H9 (cell line): Measurements from ENCODE around the gene PRSS50. TPM values are rescaled to one million over a fixed set of nuclear protein-coding genes. Genes with fewer than 3 reads are reported as not detected.
A peak's percentile ranks its signal among the peaks of the same experiment; 100 is the strongest.
"Not testable (repeated sequence)": the region's sequence is repeated elsewhere in the genome, so short reads cannot be mapped to it uniquely, and the experiment has no call there.

ENCODE experiments used
- DNase-seq: peaks from one replicate; pipeline ENCODE4 v3.0.0-alpha.2; 2017
- H2AFZ ChIP-seq: one replicate; pipeline ENCODE4 v1.6.1; 2013; ENCODE audit warnings: mild to moderate bottlenecking, low read length, control low read depth, moderate library complexity
- H2AK5ac ChIP-seq: 2 replicates; pipeline ENCODE4 v1.6.1; 2013; ENCODE audit warnings: low read length, control low read depth, mixed read lengths; ENCODE audit not compliant: insufficient read length
- H2BK120ac ChIP-seq: one replicate; pipeline ENCODE4 v1.6.1; 2013; ENCODE audit warnings: low read depth, mild to moderate bottlenecking, low read length, control low read depth, inconsistent platforms; ENCODE audit not compliant: poor library complexity, severe bottlenecking
- H2BK12ac ChIP-seq: 2 replicates; pipeline ENCODE4 v1.6.1; 2013; ENCODE audit warnings: low read length, control low read depth, mixed read lengths, low read depth; ENCODE audit not compliant: insufficient read length
- H2BK15ac ChIP-seq: 2 replicates; pipeline ENCODE4 v1.6.1; 2013; ENCODE audit warnings: low read depth, low read length, control low read depth
- H2BK20ac ChIP-seq: one replicate; pipeline ENCODE4 v1.6.1; 2013; ENCODE audit warnings: low read depth, mild to moderate bottlenecking, low read length, control low read depth, inconsistent platforms; ENCODE audit not compliant: poor library complexity, severe bottlenecking
- H2BK5ac ChIP-seq: 2 replicates; pipeline ENCODE4 v1.6.1; 2013; ENCODE audit warnings: low read length, control low read depth, mixed read lengths; ENCODE audit not compliant: insufficient read length
- H3K14ac ChIP-seq: 2 replicates; pipeline ENCODE4 v1.6.1; 2013; ENCODE audit warnings: low read length, control low read depth; ENCODE audit not compliant: insufficient read depth
- H3K18ac ChIP-seq: 2 replicates; pipeline ENCODE4 v1.6.1; 2013; ENCODE audit warnings: low read depth, mild to moderate bottlenecking, mixed read lengths, low read length, control low read depth; ENCODE audit not compliant: insufficient read length
- H3K23ac ChIP-seq: 2 replicates; pipeline ENCODE4 v1.6.1; 2013; ENCODE audit warnings: low read length, control low read depth, mixed read lengths, low read depth; ENCODE audit not compliant: insufficient read length
- H3K23me2 ChIP-seq: 2 replicates; pipeline ENCODE4 v1.6.1; 2013; ENCODE audit warnings: low read depth, mild to moderate bottlenecking, mixed read lengths, low read length, control low read depth; ENCODE audit not compliant: insufficient read length, poor library complexity, severe bottlenecking
- H3K27ac ChIP-seq: 2 replicates; pipeline ENCODE4 v1.5.1; 2013; ENCODE audit warnings: low read length, control low read depth, mixed read lengths, low read depth; ENCODE audit not compliant: insufficient read length
- H3K27me3 ChIP-seq: 2 replicates; pipeline ENCODE4 v1.6.1; 2013; ENCODE audit warnings: low read length, control low read depth, inconsistent platforms; ENCODE audit not compliant: insufficient read depth
- H3K4ac ChIP-seq: 2 replicates; pipeline ENCODE4 v1.6.1; 2013; ENCODE audit warnings: low read depth, mild to moderate bottlenecking, control low read depth, inconsistent platforms, low read length, moderate library complexity
- H3K4me1 ChIP-seq: 2 replicates; pipeline ENCODE4 v1.6.1; 2013; ENCODE audit warnings: low read length, control low read depth, inconsistent platforms; ENCODE audit not compliant: insufficient read depth
- H3K4me2 ChIP-seq: 2 replicates; pipeline ENCODE4 v1.6.1; 2013; ENCODE audit warnings: low read length, control low read depth, mixed read lengths; ENCODE audit not compliant: insufficient read length, insufficient read depth
- H3K56ac ChIP-seq: 2 replicates; pipeline ENCODE4 v1.6.1; 2013; ENCODE audit warnings: low read depth, mild to moderate bottlenecking, mixed read lengths, low read length, control low read depth; ENCODE audit not compliant: insufficient read length
- H3K79me1 ChIP-seq: 2 replicates; pipeline ENCODE4 v1.6.1; 2013; ENCODE audit warnings: low read depth, mild to moderate bottlenecking, moderate library complexity, low read length, control low read depth, inconsistent platforms; ENCODE audit not compliant: insufficient read depth, poor library complexity, severe bottlenecking
- H3K79me2 ChIP-seq: 2 replicates; pipeline ENCODE4 v1.6.1; 2013; ENCODE audit warnings: low read length, control low read depth, inconsistent platforms; ENCODE audit not compliant: insufficient read depth
- H3K9ac ChIP-seq: 2 replicates; pipeline ENCODE4 v1.6.1; 2013; ENCODE audit warnings: low read length, control low read depth, mixed read lengths; ENCODE audit not compliant: insufficient read length; ENCODE audit errors: extremely low read depth
- H3K9me3 ChIP-seq: one replicate; pipeline ENCODE4 v1.6.1; 2013; ENCODE audit warnings: low read depth, low read length, inconsistent platforms; ENCODE audit not compliant: control insufficient read depth
- H3T11ph ChIP-seq: one replicate; pipeline ENCODE4 v1.6.1; 2013; ENCODE audit warnings: mild to moderate bottlenecking, low read length, control low read depth, inconsistent platforms
- H4K20me1 ChIP-seq: one replicate; pipeline ENCODE4 v1.6.1; 2013; ENCODE audit not compliant: control insufficient read depth, insufficient read length, insufficient read depth
- H4K5ac ChIP-seq: 2 replicates; pipeline ENCODE4 v1.6.1; 2013; ENCODE audit warnings: low read depth, mild to moderate bottlenecking, mixed read lengths, low read length, control low read depth; ENCODE audit not compliant: insufficient read length
- H4K8ac ChIP-seq: replicated peaks from 2 replicates; pipeline ENCODE4 v1.6.1; 2013; ENCODE audit warnings: low read length, control low read depth, mixed read lengths, low read depth; ENCODE audit not compliant: insufficient read length
- H4K91ac ChIP-seq: 2 replicates; pipeline ENCODE4 v1.6.1; 2013; ENCODE audit warnings: low read depth, mild to moderate bottlenecking, moderate library complexity, mixed read lengths, low read length, control low read depth; ENCODE audit not compliant: insufficient read length
- H3K27ac Mint-ChIP-seq, 3 experiments: 2 replicates in 2 of 3; 3 replicates in 1 of 3; pipeline ENCODE4 v1.8.0; 2020 to 2021; ENCODE audit warnings: mixed read lengths in 3 of 3, mild to moderate bottlenecking in 1 of 3, moderate library complexity in 1 of 3
- H3K27me3 Mint-ChIP-seq: 2 replicates; pipeline ENCODE4 v1.8.0; 2021; ENCODE audit warnings: low read depth, mild to moderate bottlenecking, moderate library complexity, mixed read lengths
- H3K36me3 Mint-ChIP-seq, 3 experiments: 2 replicates in 2 of 3; 3 replicates in 1 of 3; pipeline ENCODE4 v1.8.0; 2020 to 2021; ENCODE audit warnings: low read depth in 3 of 3, mixed read lengths in 3 of 3; ENCODE audit not compliant: insufficient read depth in 1 of 3
- H3K4me1 Mint-ChIP-seq, 2 experiments: 2 replicates each; pipeline ENCODE4 v1.8.0; 2020; ENCODE audit warnings: mixed read lengths in 2 of 2
- H3K4me3 Mint-ChIP-seq, 2 experiments: 2 replicates in 1 of 2; 3 replicates in 1 of 2; pipeline ENCODE4 v1.8.0; 2020 to 2021; ENCODE audit warnings: mild to moderate bottlenecking in 2 of 2, mixed read lengths in 2 of 2, moderate library complexity in 1 of 2
- H3K9me3 Mint-ChIP-seq, 2 experiments: 2 replicates in 1 of 2; 3 replicates in 1 of 2; pipeline ENCODE4 v1.8.0; 2020; ENCODE audit warnings: mild to moderate bottlenecking in 2 of 2, mixed read lengths in 2 of 2, moderate library complexity in 1 of 2
- CTCF ChIP-seq: fragments of 200-600 bp; sonication (generic); conservative IDR thresholded peaks from 3 replicates; pipeline ENCODE4 v1.8.0; 2021; ENCODE audit warnings: antibody characterized with exemption, mild to moderate bottlenecking
- WGBS: extraction: QIAGEN DNeasy Blood & Tissue Kit; methylation state at CpG from one replicate; pipeline ENCODE4 v1.1.7; 2013; ENCODE audit warnings: missing lambda C conversion rate, low lambda C conversion rate, mixed read lengths; ENCODE audit not compliant: insufficient read length; ENCODE audit errors: extremely low coverage; 5-methylcytosine and 5-hydroxymethylcytosine counted together
- total RNA-seq: library from RNA; stranded (reverse); gene quantifications from 2 replicates; pipeline ENCODE4 v1.2.1, GENCODE V29; 2021

Gene PRSS50
- total RNA-seq, 1 experiment from 2014 or later = 0.24 TPM

GRCh38 chr3:46742992-46743585 lies 25.4 kb upstream of the PRSS50 start:
- Histone ChIP-seq H3K79me2 (no peaks in the 10 kb centered on the region), H3K14ac (no peak overlapping the region), H3K9ac (no peak overlapping the region), H4K5ac (no peak overlapping the region), H3K23ac (no peak overlapping the region), H3K9me3 (no peaks in the 10 kb centered on the region), H3K56ac (no peak overlapping the region), H3K27me3 (no peaks in the 10 kb centered on the region), H3K4me1 (no peaks in the 10 kb centered on the region), H3K27ac (no peak overlapping the region), H2AFZ (no peak overlapping the region), H3K23me2 (no peaks in the 10 kb centered on the region), H2AK5ac (no peak overlapping the region), H3T11ph (no peak overlapping the region), H4K20me1 (no peaks in the 10 kb centered on the region), H2BK12ac (no peak overlapping the region), H2BK20ac (no peak overlapping the region), H2BK15ac (no peak overlapping the region), H2BK5ac (no peak overlapping the region), H3K4me2 (no peak overlapping the region), H3K79me1 (no peaks in the 10 kb centered on the region), H3K4ac (no peak overlapping the region), H3K18ac (no peak overlapping the region), H4K8ac (no peak overlapping the region), H2BK120ac (no peak overlapping the region), H4K91ac (no peak overlapping the region)
- TF ChIP-seq CTCF = no peak
- Mint-ChIP-seq H3K9me3 (no peaks in the 10 kb centered on the region), H3K27me3 (no peaks in the 10 kb centered on the region), H3K27ac (0 out of 7 replicates have a peak overlapping the region, but pooled peaks of 1 of the 3 experiments have one; percentile 2), H3K36me3 (no peaks in the 10 kb centered on the region; a peak in 2 of 7 replicates), H3K4me3 (no peak overlapping the region), H3K4me1 (peaks cover 9 to 10% of the 10 kb centered on the region in 2 experiments)
- no CpG with 5 or more reads among the region's 12 CpGs for WGBS
- no peak for DNase-seq

GRCh38 chr3:46739565-46739964 lies 21.9 kb upstream of the PRSS50 start:
- H2AK5ac ChIP-seq, H3K4me2 ChIP-seq, H2BK5ac ChIP-seq, H4K8ac ChIP-seq, H2BK15ac ChIP-seq, H3K27me3 ChIP-seq, H4K20me1 ChIP-seq, H4K91ac ChIP-seq, H2AFZ ChIP-seq, H3K4me1 Mint-ChIP-seq, H3K4ac ChIP-seq, H3K27ac Mint-ChIP-seq, H4K5ac ChIP-seq, H3K79me1 ChIP-seq, H3K14ac ChIP-seq, H3K56ac ChIP-seq, H3K4me3 Mint-ChIP-seq, H3K4me1 ChIP-seq, H3K9ac ChIP-seq, H2BK20ac ChIP-seq, H3K23ac ChIP-seq, H3K36me3 Mint-ChIP-seq, H3K27ac ChIP-seq, H2BK120ac ChIP-seq, H3K18ac ChIP-seq, H3K9me3 Mint-ChIP-seq, H3K27me3 Mint-ChIP-seq, DNase-seq, H2BK12ac ChIP-seq, H3K23me2 ChIP-seq, H3K79me2 ChIP-seq, H3T11ph ChIP-seq, H3K9me3 ChIP-seq: not testable (repeated sequence)
- WGBS = no CpG with 5 or more reads among the region's 3 CpGs
